Glutamatergic neuron (in vitro differentiated cells): ENCODE results near the gene IMPA2. TPM values are rescaled to one million over a fixed set of nuclear protein-coding genes. Genes with fewer than 3 reads are reported as not detected.

Source experiments
- DNase-seq: peaks from one replicate; pipeline ENCODE4 v3.0.0; 2022
- H3K27ac Mint-ChIP-seq: one replicate; pipeline ENCODE4 v1.8.0; 2020; ENCODE audit warnings: mild to moderate bottlenecking, mixed read lengths, inconsistent platforms; ENCODE audit not compliant: unreplicated experiment
- H3K27me3 Mint-ChIP-seq: one replicate; pipeline ENCODE4 v1.8.0; 2020; ENCODE audit warnings: mild to moderate bottlenecking, moderate library complexity, mixed read lengths, inconsistent platforms; ENCODE audit not compliant: unreplicated experiment
- H3K36me3 Mint-ChIP-seq: one replicate; pipeline ENCODE4 v1.8.0; 2020; ENCODE audit warnings: mild to moderate bottlenecking, mixed read lengths, inconsistent platforms; ENCODE audit not compliant: unreplicated experiment
- H3K4me1 Mint-ChIP-seq: one replicate; pipeline ENCODE4 v1.8.0; 2020; ENCODE audit warnings: mild to moderate bottlenecking, low read depth, mixed read lengths, inconsistent platforms; ENCODE audit not compliant: unreplicated experiment
- H3K4me3 Mint-ChIP-seq: one replicate; pipeline ENCODE4 v1.8.0; 2020; ENCODE audit warnings: mild to moderate bottlenecking, mixed read lengths, inconsistent platforms; ENCODE audit not compliant: unreplicated experiment
- H3K9me3 Mint-ChIP-seq: one replicate; pipeline ENCODE4 v1.8.0; 2020; ENCODE audit warnings: mild to moderate bottlenecking, moderate library complexity, mixed read lengths, inconsistent platforms; ENCODE audit not compliant: unreplicated experiment
- total RNA-seq: library from RNA; stranded (reverse); fragmentation: NEBNext Ultra II Directional; extraction: Animal tissue kit (Norgen Biotek cat#: 25700); gene quantifications from one replicate; pipeline ENCODE4 v1.2.1, GENCODE V29; 2021; ENCODE audit not compliant: unreplicated experiment
- TF ChIP-seq, protein P1 (sequence below): fragments of 200-600 bp; sonication (generic); IDR thresholded peaks from one replicate; pipeline ENCODE4 v1.5.0; 2021; ENCODE audit not compliant: partially characterized antibody, unreplicated experiment

IMPA2 gene
- total RNA-seq, 1 donor from 2014 or later: 103 TPM

DNA sequence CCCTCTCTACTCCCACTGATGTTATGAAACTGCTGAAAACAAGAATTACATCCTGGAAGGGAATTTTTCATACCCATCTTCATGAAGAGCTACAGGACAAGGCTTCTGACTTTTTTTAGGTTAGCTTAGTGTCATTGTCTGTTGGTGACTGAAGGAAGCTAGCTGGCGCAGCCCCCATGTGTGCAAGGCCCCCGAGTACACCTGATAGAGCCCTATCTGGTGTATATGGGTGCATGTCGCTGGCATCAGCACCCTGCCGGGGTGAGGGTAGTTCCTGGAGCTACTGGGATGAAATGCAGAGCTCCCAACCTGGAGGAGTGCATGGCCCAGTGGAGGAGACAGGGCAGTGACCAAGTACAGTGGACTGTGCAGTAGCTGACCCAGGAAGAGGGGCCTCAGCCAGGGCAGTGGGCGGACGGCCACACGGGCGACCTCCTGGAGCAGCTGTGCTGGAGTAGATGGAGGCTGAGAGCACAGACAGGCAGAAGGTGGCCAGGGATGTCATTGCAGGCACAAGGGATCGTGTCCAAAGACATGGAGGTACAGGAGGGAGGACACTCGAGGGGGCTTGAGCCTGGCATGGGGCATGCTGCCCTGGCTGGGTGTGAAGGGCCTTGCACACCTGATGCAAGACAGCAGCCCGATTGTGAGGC lies 12.1 kb downstream of the IMPA2 start:
- no peak overlapping the region for H3K27ac Mint-ChIP-seq

DNA sequence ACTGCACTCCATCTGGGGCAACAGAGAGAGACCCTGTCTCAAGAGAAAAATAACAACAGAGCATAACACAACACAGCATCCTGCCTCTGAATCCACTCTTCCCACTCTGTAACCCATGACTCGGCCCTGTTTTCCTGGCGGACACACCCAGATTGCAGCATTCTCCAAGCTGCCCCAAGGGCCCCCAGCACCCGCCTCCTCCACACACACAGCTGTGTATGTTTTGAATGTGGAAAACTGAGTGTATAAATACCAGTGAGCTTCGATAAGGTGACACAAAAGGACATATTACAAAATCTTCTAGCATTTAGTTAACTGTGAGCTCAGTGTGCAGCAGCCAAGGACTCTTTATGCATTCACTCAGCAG lies 13.0 kb downstream of the IMPA2 start:
- peaks cover 2% of the 10 kb centered on the region for H3K27me3 Mint-ChIP-seq
- peaks cover 47% of the 10 kb centered on the region for H3K4me1 Mint-ChIP-seq
- H3K36me3 Mint-ChIP-seq: no peaks in the 10 kb centered on the region
- no peak for DNase-seq
- H3K9me3 Mint-ChIP-seq: peaks cover 12% of the 10 kb centered on the region
- H3K27ac Mint-ChIP-seq: peak overlapping the region; percentile 21
- no peak overlapping the region for H3K4me3 Mint-ChIP-seq
- TF ChIP-seq, protein P1, sequence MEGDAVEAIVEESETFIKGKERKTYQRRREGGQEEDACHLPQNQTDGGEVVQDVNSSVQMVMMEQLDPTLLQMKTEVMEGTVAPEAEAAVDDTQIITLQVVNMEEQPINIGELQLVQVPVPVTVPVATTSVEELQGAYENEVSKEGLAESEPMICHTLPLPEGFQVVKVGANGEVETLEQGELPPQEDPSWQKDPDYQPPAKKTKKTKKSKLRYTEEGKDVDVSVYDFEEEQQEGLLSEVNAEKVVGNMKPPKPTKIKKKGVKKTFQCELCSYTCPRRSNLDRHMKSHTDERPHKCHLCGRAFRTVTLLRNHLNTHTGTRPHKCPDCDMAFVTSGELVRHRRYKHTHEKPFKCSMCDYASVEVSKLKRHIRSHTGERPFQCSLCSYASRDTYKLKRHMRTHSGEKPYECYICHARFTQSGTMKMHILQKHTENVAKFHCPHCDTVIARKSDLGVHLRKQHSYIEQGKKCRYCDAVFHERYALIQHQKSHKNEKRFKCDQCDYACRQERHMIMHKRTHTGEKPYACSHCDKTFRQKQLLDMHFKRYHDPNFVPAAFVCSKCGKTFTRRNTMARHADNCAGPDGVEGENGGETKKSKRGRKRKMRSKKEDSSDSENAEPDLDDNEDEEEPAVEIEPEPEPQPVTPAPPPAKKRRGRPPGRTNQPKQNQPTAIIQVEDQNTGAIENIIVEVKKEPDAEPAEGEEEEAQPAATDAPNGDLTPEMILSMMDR: no peak

More for the DNA sequence above, 12.1 kb downstream of the IMPA2 start:
- Mint-ChIP-seq H3K36me3 (no peaks in the 10 kb centered on the region), H3K4me3 (no peak overlapping the region), H3K27me3 (peaks cover 4% of the 10 kb centered on the region), H3K4me1 (peaks cover 54% of the 10 kb centered on the region), H3K9me3 (peaks cover 18% of the 10 kb centered on the region)
- TF ChIP-seq, protein P1: no peak
- no peak for DNase-seq

- TF ChIP-seq, protein P1: no peak
- Mint-ChIP-seq H3K27me3 (peaks cover 2% of the 10 kb centered on the region), H3K36me3 (no peaks in the 10 kb centered on the region), H3K4me3 (no peak overlapping the region), H3K9me3 (peaks cover 12% of the 10 kb centered on the region), H3K27ac (peak overlapping the region; percentile 60), H3K4me1 (peaks cover 47% of the 10 kb centered on the region)
- DNase-seq: no peak
Observed at GRCh38 chr18:11994703-11995444, 13.6 kb downstream of the IMPA2 start.

- H3K4me3 Mint-ChIP-seq: peak overlapping the region; percentile 5
- peak overlapping the region; percentile 60 for H3K27ac Mint-ChIP-seq
- no peaks in the 10 kb centered on the region for H3K36me3 Mint-ChIP-seq
Observed at GRCh38 chr18:11995445-11996189, 14.3 kb downstream of the IMPA2 start.

More at GRCh38 chr18:11995445-11996189, 14.3 kb downstream of the IMPA2 start:
- peaks cover 2% of the 10 kb centered on the region for H3K27me3 Mint-ChIP-seq
- DNase-seq: peak; percentile 81
- peaks cover 42% of the 10 kb centered on the region for H3K4me1 Mint-ChIP-seq
- TF ChIP-seq, protein P1: peak; percentile 62
- H3K9me3 Mint-ChIP-seq: peaks cover 12% of the 10 kb centered on the region
